Esophagus squamous epithelium (tissue), 4 donors: ENCODE measurements around the gene MPV17L2.

Experiments used
- POLR2A ChIP-seq, 4 donors: fragments of 450-650 bp; IDR thresholded peaks; one replicate each; pipeline ENCODE4 v1.6.1; 2017; ENCODE audit warnings: antibody characterized with exemption in 4 of 4, mild to moderate bottlenecking in 4 of 4, moderate library complexity in 3 of 4
- TF ChIP-seq, protein P1 (sequence below), 6 experiments: fragments of 450-650 bp in 4 of 6; fragments of 200-600 bp in 2 of 6; sonication (generic) in 2 of 6; IDR thresholded peaks; one replicate each; pipeline ENCODE4 v1.5.1; 2016 to 2019; ENCODE audit warnings: antibody characterized with exemption in 6 of 6, mild to moderate bottlenecking in 4 of 6, moderate library complexity in 4 of 6

DNA sequence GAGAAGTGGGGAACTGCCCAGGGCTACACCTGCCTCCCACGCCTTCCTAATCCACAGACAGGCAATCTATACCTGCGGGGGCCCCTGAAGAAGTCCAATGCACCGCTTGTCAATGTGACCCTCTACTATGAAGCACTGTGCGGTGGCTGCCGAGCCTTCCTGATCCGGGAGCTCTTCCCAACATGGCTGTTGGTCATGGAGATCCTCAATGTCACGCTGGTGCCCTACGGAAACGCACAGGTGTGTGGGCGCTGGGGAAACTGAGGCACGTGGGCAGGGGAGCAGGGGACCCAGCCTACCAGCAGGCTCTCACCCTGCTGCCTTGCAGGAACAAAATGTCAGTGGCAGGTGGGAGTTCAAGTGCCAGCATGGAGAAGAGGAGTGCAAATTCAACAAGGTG lies 18.0 kb upstream of the MPV17L2 start:
- TF ChIP-seq, protein P1, sequence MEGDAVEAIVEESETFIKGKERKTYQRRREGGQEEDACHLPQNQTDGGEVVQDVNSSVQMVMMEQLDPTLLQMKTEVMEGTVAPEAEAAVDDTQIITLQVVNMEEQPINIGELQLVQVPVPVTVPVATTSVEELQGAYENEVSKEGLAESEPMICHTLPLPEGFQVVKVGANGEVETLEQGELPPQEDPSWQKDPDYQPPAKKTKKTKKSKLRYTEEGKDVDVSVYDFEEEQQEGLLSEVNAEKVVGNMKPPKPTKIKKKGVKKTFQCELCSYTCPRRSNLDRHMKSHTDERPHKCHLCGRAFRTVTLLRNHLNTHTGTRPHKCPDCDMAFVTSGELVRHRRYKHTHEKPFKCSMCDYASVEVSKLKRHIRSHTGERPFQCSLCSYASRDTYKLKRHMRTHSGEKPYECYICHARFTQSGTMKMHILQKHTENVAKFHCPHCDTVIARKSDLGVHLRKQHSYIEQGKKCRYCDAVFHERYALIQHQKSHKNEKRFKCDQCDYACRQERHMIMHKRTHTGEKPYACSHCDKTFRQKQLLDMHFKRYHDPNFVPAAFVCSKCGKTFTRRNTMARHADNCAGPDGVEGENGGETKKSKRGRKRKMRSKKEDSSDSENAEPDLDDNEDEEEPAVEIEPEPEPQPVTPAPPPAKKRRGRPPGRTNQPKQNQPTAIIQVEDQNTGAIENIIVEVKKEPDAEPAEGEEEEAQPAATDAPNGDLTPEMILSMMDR (IDR thresholded peaks at IDR 0.05), result no peak
- TF ChIP-seq POLR2A (IDR thresholded peaks at IDR 0.05), result no peak
